ENCODE measurements around the gene CARD11. TPM values are rescaled to one million over a fixed set of nuclear protein-coding genes. Genes with fewer than 3 reads are reported as not detected.
A peak's percentile ranks its signal among the peaks of the same experiment; 100 is the strongest.

Gene CARD11
- total and polyA plus RNA-seq, 7 experiments from 2014 or later, result 13.3 to 136 (median 113) TPM

- CTCF ChIA-PET, result interaction anchor here (0.6 kb wide), 1 partner anchor 23 kb away, joined by 3 read pairs; no protein-coding TSS in a partner anchor
- H3K27ac ChIP-seq (ENCODE audit: low read depth, low read length), result no peak overlapping the region
These were observed 167.5 kb downstream of the CARD11 start for GRCh38 chr7:2876031-2876731.

GRCh38 chr7:2873686-2874551 lies 169.7 kb downstream of the CARD11 start:
- Histone ChIP-seq H3K9me3 (ENCODE audit: control insufficient read depth in 2 of 3, low read length in 3 of 3) (no peaks in the 10 kb centered on the region), H3K27ac (ENCODE audit: low read depth, low read length) (no peak overlapping the region), H3K4me1 (ENCODE audit: control insufficient read depth in 2 of 2, insufficient read depth in 2 of 2, low read length in 2 of 2) (peaks cover 9 to 32% of the 10 kb centered on the region in 2 donors), H3K4me3 (ENCODE audit: low read length) (no peak overlapping the region), H3K36me3 (ENCODE audit: control insufficient read depth in 2 of 3, insufficient read depth in 3 of 3, low read length in 3 of 3) (no peaks in the 10 kb centered on the region), H3K27me3 (ENCODE audit: control insufficient read depth in 2 of 2, insufficient read depth in 2 of 2, low read length in 2 of 2) (no peaks in the 10 kb centered on the region)
- Mint-ChIP-seq H3K27me3 (no peaks in the 10 kb centered on the region), H3K9me3 (no peaks in the 10 kb centered on the region), H3K4me1 (peaks cover 31 to 80% (median 69%) of the 10 kb centered on the region in 7 donors), H3K4me3 (no peak overlapping the region), H3K36me3 (peaks cover 0 to 4% (median 0%) of the 10 kb centered on the region in 5 donors), H3K27ac (peak overlapping the region in 8 of 9 donors; percentile 8 to 96 (median 60))
- ATAC-seq (no peak), DNase-seq (no peak)
- ChIA-PET POLR2A (no interaction called here), CTCF (no interaction called here)
- intact Hi-C loops (cut with micrococcal nuclease), result no loop called here

More at GRCh38 chr7:2876031-2876731, 167.5 kb downstream of the CARD11 start:
- Histone ChIP-seq H3K27me3 (ENCODE audit: control insufficient read depth in 2 of 2, insufficient read depth in 2 of 2, low read length in 2 of 2) (no peaks in the 10 kb centered on the region), H3K9me3 (ENCODE audit: control insufficient read depth in 2 of 3, low read length in 3 of 3) (no peaks in the 10 kb centered on the region), H3K36me3 (ENCODE audit: control insufficient read depth in 2 of 3, insufficient read depth in 3 of 3, low read length in 3 of 3) (no peaks in the 10 kb centered on the region), H3K4me3 (ENCODE audit: low read length) (no peak overlapping the region), H3K4me1 (ENCODE audit: control insufficient read depth in 2 of 2, insufficient read depth in 2 of 2, low read length in 2 of 2) (peaks cover 10 to 23% of the 10 kb centered on the region in 2 donors)
- no peaks in the 10 kb centered on the region for H3K36me3 Mint-ChIP-seq
- H3K4me3 Mint-ChIP-seq, result peak overlapping the region in 2 of 10 donors; percentile 7 to 25
- intact Hi-C loops (cut with micrococcal nuclease), result no loop called here
- peaks cover 18 to 75% (median 61%) of the 10 kb centered on the region in 7 donors for H3K4me1 Mint-ChIP-seq
- peak overlapping the region in 2 of 9 donors; percentile 15 to 71 for H3K27ac Mint-ChIP-seq
- H3K27me3 Mint-ChIP-seq, result no peaks in the 10 kb centered on the region
- DNase-seq, result no peak
- H3K9me3 Mint-ChIP-seq, result no peaks in the 10 kb centered on the region
- no peak for ATAC-seq
- POLR2A ChIA-PET, result interaction anchor here (0.6 kb wide), 1 partner anchor 1290 kb away, joined by 3 read pairs; no protein-coding TSS in a partner anchor

GRCh38 chr7:2873146-2873545 lies 170.5 kb downstream of the CARD11 start:
- peaks cover 24 to 75% (median 65%) of the 10 kb centered on the region in 7 donors for H3K4me1 Mint-ChIP-seq
- no peak for ATAC-seq
- H3K36me3 Mint-ChIP-seq, result peaks cover 0 to 4% (median 0%) of the 10 kb centered on the region in 5 donors
- Histone ChIP-seq H3K4me3 (ENCODE audit: low read length) (no peak overlapping the region), H3K4me1 (ENCODE audit: control insufficient read depth in 2 of 2, insufficient read depth in 2 of 2, low read length in 2 of 2) (peaks cover 4 to 24% of the 10 kb centered on the region in 2 donors), H3K27ac (ENCODE audit: low read depth, low read length) (no peak overlapping the region), H3K27me3 (ENCODE audit: control insufficient read depth in 2 of 2, insufficient read depth in 2 of 2, low read length in 2 of 2) (no peaks in the 10 kb centered on the region), H3K36me3 (ENCODE audit: control insufficient read depth in 2 of 3, insufficient read depth in 3 of 3, low read length in 3 of 3) (no peaks in the 10 kb centered on the region), H3K9me3 (ENCODE audit: control insufficient read depth in 2 of 3, low read length in 3 of 3) (no peaks in the 10 kb centered on the region)
- H3K4me3 Mint-ChIP-seq, result peak overlapping the region in 3 of 10 donors; percentile 13 to 67 (median 29)
- ChIA-PET POLR2A (no interaction called here), CTCF (no interaction called here)
- DNase-seq, result no peak
- H3K9me3 Mint-ChIP-seq, result no peaks in the 10 kb centered on the region
- no peaks in the 10 kb centered on the region for H3K27me3 Mint-ChIP-seq
- H3K27ac Mint-ChIP-seq, result peak overlapping the region in 5 of 9 donors; percentile 8 to 96 (median 32)
- intact Hi-C loops (cut with micrococcal nuclease), result no loop called here

GRCh38 chr7:2872296-2872874 lies 171.3 kb downstream of the CARD11 start:
- no peaks in the 10 kb centered on the region for H3K27me3 ChIP-seq (ENCODE audit: control insufficient read depth in 2 of 2, insufficient read depth in 2 of 2, low read length in 2 of 2)
- POLR2A ChIA-PET, result no interaction called here
- peak overlapping the region in 6 of 10 donors; percentile 15 to 100 (median 63) for H3K4me3 Mint-ChIP-seq
- no peak overlapping the region for H3K4me3 ChIP-seq (ENCODE audit: low read length)
- peaks cover 4 to 24% of the 10 kb centered on the region in 2 donors for H3K4me1 ChIP-seq (ENCODE audit: control insufficient read depth in 2 of 2, insufficient read depth in 2 of 2, low read length in 2 of 2)
- no peaks in the 10 kb centered on the region for H3K36me3 ChIP-seq (ENCODE audit: control insufficient read depth in 2 of 3, insufficient read depth in 3 of 3, low read length in 3 of 3)
- H3K9me3 Mint-ChIP-seq, result no peaks in the 10 kb centered on the region
- DNase-seq, result no peak
- H3K27ac Mint-ChIP-seq, result peak overlapping the region; percentile 14 to 96 (median 84)
- no peak for ATAC-seq
- intact Hi-C loops (cut with micrococcal nuclease), result no loop called here
- H3K36me3 Mint-ChIP-seq, result peaks cover 0 to 4% (median 0%) of the 10 kb centered on the region in 5 donors
- no peak overlapping the region for H3K27ac ChIP-seq (ENCODE audit: low read depth, low read length)
- H3K4me1 Mint-ChIP-seq, result peaks cover 21 to 70% (median 63%) of the 10 kb centered on the region in 7 donors
- H3K9me3 ChIP-seq (ENCODE audit: control insufficient read depth in 2 of 3, low read length in 3 of 3), result no peaks in the 10 kb centered on the region
- no peaks in the 10 kb centered on the region for H3K27me3 Mint-ChIP-seq
- CTCF ChIA-PET, result interaction anchor here (1.0 to 1.2 kb wide), 2 partner anchors 12 to 192 kb away, joined by 3 read pairs; no protein-coding TSS in a partner anchor

- H3K4me1 Mint-ChIP-seq, result peaks cover 19 to 71% (median 62%) of the 10 kb centered on the region in 7 donors
- H3K27ac ChIP-seq (ENCODE audit: low read depth, low read length), result peak overlapping the region; percentile 58
These were observed 173.2 kb downstream of the CARD11 start for GRCh38 chr7:2870471-2870931.

More at GRCh38 chr7:2870471-2870931, 173.2 kb downstream of the CARD11 start:
- no peaks in the 10 kb centered on the region for H3K36me3 ChIP-seq (ENCODE audit: control insufficient read depth in 2 of 3, insufficient read depth in 3 of 3, low read length in 3 of 3)
- peaks cover 0 to 4% (median 0%) of the 10 kb centered on the region in 5 donors for H3K36me3 Mint-ChIP-seq
- peak overlapping the region; percentile 77 to 96 (median 91) for H3K27ac Mint-ChIP-seq
- ATAC-seq, result peak; percentile 93
- peaks cover 4 to 24% of the 10 kb centered on the region in 2 donors for H3K4me1 ChIP-seq (ENCODE audit: control insufficient read depth in 2 of 2, insufficient read depth in 2 of 2, low read length in 2 of 2)
- H3K9me3 ChIP-seq (ENCODE audit: control insufficient read depth in 2 of 3, low read length in 3 of 3), result no peaks in the 10 kb centered on the region
- ChIA-PET CTCF (interaction anchor here (0.7 to 1.6 kb wide), 2 partner anchors 150 to 285 kb away, joined by 3 to 7 read pairs; no protein-coding TSS in a partner anchor), POLR2A (interaction anchor here (1.0 kb wide), 1 partner anchor 26 kb away, joined by 5 read pairs; no protein-coding TSS in a partner anchor)
- peak overlapping the region; percentile 70 for H3K4me3 ChIP-seq (ENCODE audit: low read length)
- no peaks in the 10 kb centered on the region for H3K27me3 Mint-ChIP-seq
- peak overlapping the region; percentile 81 to 100 (median 88) for H3K4me3 Mint-ChIP-seq
- H3K9me3 Mint-ChIP-seq, result no peaks in the 10 kb centered on the region
- DNase-seq, result peak in 8 of 9 donors; percentile 49 to 69 (median 60)
- H3K27me3 ChIP-seq (ENCODE audit: control insufficient read depth in 2 of 2, insufficient read depth in 2 of 2, low read length in 2 of 2), result no peaks in the 10 kb centered on the region
- intact Hi-C loops (cut with micrococcal nuclease), result loop anchor here in 1 of 2 donors (1.0 kb wide), 1 partner anchor 108 kb away; no protein-coding TSS in a partner anchor
